HG03039 (cell line): ENCODE data around the gene GSK3B.

ENCODE experiments used
- ATAC-seq: cut with Tn5 transposase; IDR thresholded peaks from one replicate; pipeline ENCODE4 v1.9.1; 2021; ENCODE audit warnings: mild to moderate bottlenecking, moderate library complexity; ENCODE audit not compliant: unreplicated experiment

GSK3B gene

DNA sequence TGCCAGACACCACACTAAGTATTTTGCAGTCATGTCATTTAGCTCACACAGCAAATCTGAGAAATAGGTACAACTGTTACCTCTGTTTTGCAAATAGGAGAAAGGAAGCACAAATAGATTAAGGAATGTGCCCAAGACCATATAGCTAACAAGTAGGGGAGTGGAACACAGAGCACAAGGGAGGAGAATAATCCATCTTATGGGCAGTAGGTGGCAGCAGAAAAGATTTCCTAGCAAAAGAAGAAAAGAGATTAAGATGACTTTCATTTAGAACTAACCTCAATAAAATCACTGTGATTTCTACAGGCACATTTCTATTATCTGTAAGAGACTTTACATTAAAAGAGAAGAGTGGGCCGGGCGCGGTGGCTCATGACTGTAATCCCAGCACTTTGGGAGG lies 263.2 kb downstream of the GSK3B start:
- no peak for ATAC-seq

GRCh38 chr3:119829420-119829819 lies 264.8 kb downstream of the GSK3B start:
- ATAC-seq: no peak

GRCh38 chr3:119826711-119827608 lies 267.3 kb downstream of the GSK3B start:
- ATAC-seq: no peak

DNA sequence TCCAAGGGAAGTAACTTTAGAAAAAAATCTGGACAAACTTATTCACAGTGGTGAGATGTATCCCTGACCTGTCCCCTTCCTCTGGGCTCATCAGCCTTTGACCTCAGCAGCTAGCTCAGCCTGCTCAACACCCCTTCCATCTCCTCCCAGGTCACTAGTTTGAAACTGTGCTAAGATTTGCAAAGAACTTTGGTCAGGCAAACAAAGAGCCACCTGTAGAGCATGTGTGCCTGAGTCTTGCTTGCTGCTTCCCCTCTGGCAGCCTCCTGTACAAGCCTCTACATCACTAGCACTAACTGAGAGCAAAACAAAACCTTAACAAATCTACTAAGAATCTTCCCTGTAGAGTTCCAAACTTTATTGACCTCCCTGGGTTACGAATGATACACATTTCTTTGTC lies 268.4 kb downstream of the GSK3B start:
- no peak for ATAC-seq

GRCh38 chr3:119819806-119820205 lies 274.4 kb downstream of the GSK3B start:
- ATAC-seq: no peak

DNA sequence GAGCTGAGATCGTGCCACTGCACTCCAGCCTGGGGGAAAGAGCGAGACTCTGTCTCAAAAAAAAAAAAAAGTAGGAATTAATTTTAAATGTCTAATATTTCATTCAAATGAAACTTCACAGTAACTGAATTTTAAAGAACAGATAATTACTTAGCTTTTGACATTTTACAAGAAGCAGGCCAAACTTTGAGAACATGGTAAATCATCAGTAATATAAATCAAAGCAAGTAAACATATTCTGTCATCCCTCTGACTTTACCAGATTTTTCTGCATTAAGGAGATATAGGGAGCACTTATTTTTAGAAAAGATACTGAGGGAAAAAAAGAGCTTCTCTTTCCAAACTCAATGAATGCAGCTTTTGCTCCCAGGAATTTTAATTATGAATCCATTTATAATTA lies 275.3 kb downstream of the GSK3B start:
- no peak for ATAC-seq

DNA sequence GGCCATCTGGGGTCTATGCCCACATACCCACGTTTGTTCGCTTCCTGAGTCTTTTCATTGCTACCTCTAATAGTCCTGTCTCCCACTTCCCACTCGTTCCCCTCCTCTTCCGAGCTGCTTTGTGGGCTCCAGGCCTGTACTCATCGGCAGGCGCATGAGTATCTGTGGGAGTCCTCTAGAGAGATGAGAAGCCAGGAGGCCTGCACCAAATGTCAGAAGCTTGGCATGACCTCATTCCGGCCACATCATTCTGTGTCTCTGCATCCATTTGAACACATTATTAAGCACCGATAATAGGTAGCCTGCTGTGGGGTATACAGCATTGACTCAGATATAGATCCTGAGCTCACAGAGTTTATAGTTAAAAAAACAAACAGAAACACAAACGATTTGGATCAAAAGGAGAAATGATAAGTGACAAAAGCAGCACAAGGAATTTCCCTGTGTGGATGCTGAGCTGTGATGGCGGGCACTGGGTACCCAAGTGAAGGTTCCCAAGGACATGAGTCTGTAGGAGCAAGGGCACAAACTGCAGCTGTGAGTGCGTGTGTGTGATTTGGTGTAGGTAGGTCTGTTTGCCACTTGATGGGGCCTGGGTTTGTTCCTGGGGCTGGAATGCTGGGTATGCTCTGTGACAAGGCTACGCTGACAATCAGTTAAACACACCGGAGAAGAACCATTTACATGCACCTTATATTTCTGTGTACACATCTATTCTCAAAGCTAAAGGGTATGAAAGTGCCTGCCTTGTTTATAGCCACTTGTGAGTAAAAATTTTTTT lies 276.5 kb downstream of the GSK3B start:
- no peak for ATAC-seq

GRCh38 chr3:119817071-119817470 lies 277.2 kb downstream of the GSK3B start:
- no peak for ATAC-seq

- no peak for ATAC-seq
These were observed 278.5 kb downstream of the GSK3B start for GRCh38 chr3:119815716-119816115.

- no peak for ATAC-seq
These were observed 281.7 kb downstream of the GSK3B start for GRCh38 chr3:119812491-119813058.

DNA sequence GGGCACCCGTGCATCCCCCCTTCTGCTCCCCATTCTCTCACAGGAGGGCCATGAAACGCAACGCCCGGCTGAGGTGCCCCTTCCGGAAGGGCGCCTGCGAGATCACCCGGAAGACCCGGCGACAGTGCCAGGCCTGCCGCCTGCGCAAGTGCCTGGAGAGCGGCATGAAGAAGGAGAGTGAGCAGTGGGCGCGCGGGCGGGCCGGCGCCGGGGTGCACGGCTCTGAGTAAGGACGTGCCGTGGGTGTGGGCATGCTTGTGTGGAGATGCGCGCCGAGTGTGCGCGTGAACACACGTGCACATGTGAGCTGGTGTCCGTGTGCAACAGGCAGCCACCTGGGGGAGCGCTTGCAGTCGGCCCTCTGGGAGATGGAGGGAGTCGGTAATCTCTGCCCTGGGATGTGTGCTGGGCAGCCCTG lies 284.2 kb downstream of the GSK3B start:
- ATAC-seq: peak; percentile 83

GRCh38 chr3:119809249-119810017 lies 284.8 kb downstream of the GSK3B start:
- ATAC-seq: peak; percentile 11

GRCh38 chr3:119808843-119809242 lies 285.4 kb downstream of the GSK3B start:
- no peak for ATAC-seq

GRCh38 chr3:119808244-119808643 lies 286.0 kb downstream of the GSK3B start:
- ATAC-seq: no peak

DNA sequence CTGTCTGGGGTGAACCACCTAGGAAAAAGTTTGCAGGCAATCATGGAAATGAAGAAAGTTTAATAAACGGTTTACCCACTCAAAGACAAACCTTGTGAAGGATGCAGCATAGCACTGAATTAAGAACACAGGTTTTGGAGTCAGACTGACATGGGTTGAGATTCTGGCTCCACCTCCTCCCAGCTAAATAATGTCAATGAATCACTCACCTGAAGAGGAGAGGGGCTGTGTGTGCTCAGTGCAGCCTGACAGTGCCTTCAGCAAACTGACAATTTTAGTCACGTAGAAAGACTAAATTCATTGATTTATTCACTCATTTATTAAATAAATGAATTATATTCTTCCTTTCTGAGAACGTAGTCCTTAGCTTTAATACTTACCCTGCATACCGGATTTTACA lies 293.4 kb downstream of the GSK3B start:
- no peak for ATAC-seq

DNA sequence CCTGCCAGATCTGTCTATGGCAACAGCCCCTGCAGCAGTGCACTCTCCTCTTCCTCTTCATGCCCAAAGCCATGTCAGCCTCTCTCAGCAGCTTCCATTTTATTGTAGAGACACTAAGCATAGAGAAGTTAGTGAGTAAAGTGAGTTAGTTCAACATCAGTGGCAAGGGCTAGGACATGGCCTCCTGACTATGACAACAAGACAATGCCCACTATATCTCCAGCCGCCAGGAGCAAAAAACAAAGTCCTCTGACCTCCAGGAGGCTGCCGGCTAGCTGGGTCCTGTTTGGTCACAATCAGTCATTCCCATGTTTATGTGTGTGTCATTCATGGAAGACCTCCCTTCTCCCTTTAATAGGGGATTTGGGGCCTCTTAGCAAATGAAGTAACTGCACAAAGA lies 297.5 kb downstream of the GSK3B start:
- ATAC-seq: no peak

GRCh38 chr3:119796368-119796767 lies 297.9 kb downstream of the GSK3B start:
- no peak for ATAC-seq

DNA sequence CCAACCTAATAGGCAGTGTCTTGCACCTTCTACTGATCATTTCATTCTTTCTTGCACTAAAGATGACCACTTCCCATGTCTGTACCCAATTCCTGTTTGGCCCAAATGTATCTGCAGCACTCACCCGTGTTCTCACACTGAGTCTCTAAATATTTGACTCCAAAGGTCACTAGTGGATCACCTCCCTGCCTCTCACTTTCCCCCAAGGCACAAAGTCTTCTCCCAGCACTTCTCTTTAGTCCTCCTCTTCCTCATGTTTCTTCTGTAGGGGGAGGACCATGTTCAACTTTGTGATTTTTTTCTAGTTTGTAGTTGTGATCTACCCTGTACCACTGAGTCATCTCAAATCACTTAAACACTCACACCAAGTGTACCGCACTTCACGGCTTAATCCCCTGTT lies 298.4 kb downstream of the GSK3B start:
- ATAC-seq: no peak

GRCh38 chr3:119794971-119795612 lies 299.2 kb downstream of the GSK3B start:
- ATAC-seq: no peak

DNA sequence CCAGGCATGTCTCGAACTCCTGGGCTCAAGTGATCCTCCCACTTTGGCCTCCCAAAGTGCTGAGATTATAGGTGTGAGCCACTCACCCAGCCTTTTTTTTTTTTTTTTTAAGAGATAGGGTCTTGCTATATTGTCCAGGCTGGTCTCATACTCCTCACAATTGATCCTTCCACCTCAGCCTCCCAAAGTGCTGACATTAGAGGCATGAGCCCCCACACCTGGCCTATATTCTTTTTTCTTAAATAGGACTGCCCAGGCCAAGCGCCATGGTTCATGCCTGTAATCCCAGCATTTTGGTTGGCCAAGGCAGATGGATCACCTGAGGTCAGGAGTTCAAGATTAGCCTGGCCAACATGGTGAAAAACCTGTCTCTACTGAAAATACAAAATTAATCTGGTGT lies 299.8 kb downstream of the GSK3B start:
- no peak for ATAC-seq
